CMK (cell line): ENCODE measurements around the gene GORASP2.

Source experiments
- DNase-seq: peaks from one replicate; pipeline ENCODE4 v3.0.0-alpha.2; 2010; ENCODE audit warnings: low read depth

GORASP2 gene

DNA sequence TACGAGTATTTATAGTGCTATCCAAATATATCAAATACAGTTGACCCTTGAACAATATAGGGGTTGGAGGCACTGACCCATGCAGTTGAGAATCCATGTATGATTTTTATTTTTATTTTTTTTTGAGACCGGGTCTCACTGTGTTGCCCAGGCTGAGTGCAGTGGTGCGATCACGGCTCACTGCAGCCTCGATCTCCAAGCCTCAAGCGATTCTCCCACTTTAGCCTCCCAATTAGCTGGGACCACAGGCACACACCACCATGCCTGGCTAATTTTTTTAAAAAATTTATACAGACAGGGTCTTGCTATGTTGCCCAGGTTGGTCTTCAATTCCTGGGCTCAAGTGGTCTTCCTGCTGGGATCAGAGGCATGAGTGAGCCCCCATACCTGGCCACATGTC lies 70.6 kb downstream of the GORASP2 start:
- DNase-seq, result no peak

DNA sequence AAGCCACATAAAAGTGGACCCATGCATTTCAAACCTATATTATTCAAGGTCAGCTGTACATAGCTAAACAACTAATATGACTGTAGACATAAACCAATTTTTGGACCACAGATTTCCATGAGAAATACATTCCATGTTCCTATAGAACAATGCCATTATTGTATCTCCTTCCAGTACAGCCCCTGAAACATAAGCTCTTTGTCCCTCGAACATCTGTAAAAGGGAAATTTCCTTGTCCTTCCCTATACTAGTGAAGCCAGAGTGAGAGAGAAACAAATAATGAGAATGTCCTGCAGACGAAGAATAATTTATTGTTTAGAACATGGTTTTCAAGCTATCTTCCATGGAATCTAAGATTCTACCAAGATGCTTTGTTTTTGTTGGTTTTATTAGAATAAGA lies 75.3 kb downstream of the GORASP2 start:
- no peak for DNase-seq

DNA sequence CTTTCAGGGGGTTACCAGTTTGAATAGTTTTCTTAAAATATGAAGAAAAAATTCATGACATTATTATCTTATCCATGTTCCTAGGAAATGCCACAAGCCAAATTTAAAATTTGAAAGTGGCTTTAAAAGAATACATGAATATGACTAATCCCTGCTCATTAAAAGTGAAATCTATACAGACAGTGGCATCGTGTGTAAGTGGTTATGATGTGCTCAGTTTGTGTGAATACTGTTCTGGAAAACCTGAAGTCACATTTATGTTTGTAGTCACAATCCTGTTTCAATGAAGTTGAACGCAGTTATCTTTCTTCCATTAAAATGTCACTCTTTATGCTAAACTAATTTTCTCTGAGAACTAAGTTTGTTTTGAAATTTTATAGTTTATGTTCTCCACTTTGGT lies 75.8 kb downstream of the GORASP2 start:
- DNase-seq, result no peak

DNA sequence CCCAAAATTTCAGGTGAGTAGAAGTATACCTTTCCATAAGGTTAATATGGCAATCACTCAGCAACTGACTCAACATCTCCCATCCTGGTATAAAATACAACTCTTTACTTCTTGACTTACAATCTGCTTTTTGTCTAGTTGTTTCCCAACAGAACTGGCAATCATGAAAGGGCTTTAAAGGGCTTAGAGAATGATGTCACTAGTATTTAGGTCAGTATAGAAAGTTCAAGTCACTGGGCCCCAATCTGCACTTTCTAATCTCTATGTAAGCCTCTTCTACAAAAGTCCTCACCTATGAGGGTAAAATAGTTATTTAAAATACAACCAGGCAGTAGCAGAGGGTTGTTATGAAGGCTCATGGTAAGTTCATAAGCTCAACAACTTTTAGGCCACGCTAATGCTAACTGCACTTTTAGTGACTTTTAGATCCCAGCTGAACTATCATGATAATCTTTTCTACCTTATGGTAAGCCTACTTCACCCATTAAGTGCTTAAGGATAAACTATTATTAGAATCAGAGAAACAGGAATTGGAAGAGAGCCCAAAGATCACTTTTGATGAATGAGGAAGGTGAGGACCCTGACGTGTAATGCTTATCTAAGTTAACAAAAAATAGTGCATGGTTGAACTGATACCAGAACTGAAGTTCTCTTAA lies 79.6 kb downstream of the GORASP2 start:
- DNase-seq, result no peak

DNA sequence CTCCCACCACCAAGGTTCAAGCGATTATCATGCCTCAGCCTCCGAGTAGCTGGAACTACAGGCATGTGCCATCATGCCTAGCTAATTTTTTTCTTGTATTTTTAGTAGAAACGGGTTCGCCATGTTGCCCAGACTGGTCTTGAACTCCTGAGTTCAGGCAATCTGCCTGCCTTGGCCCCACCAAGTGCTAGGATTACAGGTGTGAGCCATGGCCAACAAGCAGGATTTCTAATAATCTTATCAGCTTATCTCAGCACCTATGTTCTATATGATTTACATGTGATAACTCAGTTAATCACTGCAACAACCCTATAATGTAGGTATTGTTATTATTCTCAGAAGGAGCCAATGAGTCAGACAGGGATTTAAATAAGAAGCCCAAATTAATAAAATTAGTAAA lies 80.3 kb downstream of the GORASP2 start:
- DNase-seq, result no peak

DNA sequence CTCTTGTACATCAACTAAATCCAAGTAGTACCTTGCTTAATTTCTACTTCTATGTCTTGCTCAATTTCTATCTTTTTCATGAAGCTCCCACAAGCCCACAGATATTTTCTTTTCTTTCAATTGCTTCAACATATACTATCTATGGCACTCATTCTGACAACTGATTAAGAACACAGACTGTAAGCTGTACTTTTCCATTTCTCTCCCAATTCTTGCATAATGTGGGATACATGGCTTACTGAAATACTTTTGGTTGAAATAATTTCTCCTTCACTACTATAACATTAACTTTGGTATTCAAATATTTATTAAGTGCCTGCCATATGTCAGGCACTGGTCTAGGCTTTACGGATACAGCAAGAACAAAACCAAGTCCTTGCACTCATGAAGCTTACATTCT lies 84.8 kb downstream of the GORASP2 start:
- DNase-seq, result no peak

DNA sequence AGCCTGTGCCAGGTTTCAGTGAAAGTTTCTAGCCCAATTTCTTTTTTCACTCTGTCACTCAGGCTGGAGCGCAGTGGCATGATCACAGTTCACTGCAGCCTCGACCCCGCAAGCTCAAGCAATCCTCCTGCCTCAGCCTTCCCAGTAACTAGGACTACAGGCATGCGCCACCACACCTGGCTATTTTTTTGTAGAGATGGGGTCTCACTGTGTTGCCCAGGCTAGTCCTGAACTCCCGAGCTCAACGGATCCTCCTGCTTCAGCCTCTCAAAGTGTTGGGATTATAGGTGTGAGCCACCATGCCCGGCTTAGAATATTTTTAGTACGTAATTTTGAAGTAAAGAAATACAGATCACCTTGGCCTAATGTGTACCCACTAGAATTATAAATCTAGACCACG lies 87.1 kb downstream of the GORASP2 start:
- no peak for DNase-seq
